ENCODE measurements around the gene CD22. TPM values are rescaled to one million over a fixed set of nuclear protein-coding genes. Genes with fewer than 3 reads are reported as not detected.
"Not testable (repeated sequence)": the region's sequence is repeated elsewhere in the genome, so short reads cannot be mapped to it uniquely, and the experiment has no call there.

Gene CD22
- total RNA-seq, 1 donor from 2014 or later = 1.3 TPM

GRCh38 chr19:35357867-35358573, 29.0 kb downstream of the CD22 start, which contains the start of gene FFAR3:
Gene FFAR3, plus strand, starts transcription at chr19:35358460. Its CDS starts 431 bp downstream, at chr19:35358891.
- DNase-seq (ENCODE audit: low spot score) = peak; percentile 82

- DNase-seq (ENCODE audit: low spot score) = not testable (repeated sequence)
Observed at GRCh38 chr19:35358834-35359233, 29.8 kb downstream of the CD22 start.

DNA sequence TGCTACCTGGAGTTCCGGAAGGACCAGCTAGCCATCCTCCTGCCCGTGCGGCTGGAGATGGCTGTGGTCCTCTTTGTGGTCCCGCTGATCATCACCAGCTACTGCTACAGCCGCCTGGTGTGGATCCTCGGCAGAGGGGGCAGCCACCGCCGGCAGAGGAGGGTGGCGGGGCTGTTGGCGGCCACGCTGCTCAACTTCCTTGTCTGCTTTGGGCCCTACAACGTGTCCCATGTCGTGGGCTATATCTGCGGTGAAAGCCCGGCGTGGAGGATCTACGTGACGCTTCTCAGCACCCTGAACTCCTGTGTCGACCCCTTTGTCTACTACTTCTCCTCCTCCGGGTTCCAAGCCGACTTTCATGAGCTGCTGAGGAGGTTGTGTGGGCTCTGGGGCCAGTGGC, 30.4 kb downstream of the CD22 start:
- DNase-seq (ENCODE audit: low spot score) = peak; percentile 49

DNA sequence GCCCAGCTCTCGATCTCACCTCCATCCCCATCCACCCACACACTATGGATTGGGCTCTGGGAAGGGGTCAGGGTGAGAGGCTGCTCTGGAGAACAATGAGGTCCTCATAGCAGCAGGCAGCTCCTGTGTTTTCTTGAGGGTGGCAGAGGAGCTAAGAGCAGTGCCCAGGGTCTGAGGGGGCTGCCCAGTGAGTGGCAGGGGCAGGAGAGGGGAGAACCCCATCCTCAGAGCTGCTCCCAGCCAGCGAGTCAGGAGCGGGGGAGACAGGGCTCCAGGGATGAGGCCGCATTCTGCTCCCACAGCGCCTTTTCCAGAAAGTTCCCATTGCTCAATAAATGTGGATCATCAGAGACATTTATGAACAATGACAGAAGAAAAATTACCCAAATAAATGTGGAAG, 31.1 kb downstream of the CD22 start:
- not testable (repeated sequence) for DNase-seq (ENCODE audit: low spot score)

- no peak for DNase-seq (ENCODE audit: low spot score)
Observed at GRCh38 chr19:35360880-35361420, 32.0 kb downstream of the CD22 start.

DNA sequence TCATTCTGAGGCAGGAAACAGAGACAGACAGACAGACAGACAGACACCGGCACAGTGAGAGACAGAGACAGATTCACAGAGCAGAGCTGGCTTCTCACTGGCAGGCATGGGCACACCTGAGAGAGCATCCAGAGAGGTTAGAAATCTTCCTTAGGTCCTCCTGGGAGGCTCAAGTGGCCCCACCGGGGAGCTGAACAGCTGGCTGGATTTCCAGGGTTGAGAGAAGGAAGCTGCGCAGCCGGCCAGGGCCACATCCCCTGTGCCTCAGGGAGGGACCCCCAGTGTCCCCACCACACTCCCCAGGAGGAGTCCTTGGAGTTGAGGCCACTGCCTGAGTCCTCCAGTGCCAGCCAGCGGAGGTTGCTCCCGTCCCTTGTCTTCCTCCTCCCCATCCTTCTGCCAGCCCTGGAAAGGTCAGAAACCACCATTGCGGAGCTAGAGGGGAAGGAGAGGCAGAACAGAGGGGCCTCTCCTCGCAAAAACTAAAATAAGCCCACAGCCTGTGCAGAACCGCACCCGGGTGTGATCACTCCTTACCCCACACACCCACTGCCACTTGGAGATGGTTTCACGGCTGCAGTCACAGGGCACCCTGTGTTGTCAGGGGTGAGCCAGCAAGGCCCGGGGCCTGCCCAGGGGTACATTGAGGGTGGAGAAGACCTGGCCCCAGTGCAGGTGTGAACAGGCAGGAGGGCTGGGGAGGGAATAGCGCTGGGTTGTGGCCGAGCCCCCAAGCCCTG, 33.4 kb downstream of the CD22 start:
- DNase-seq (ENCODE audit: low spot score) = peak; percentile 14

GRCh38 chr19:35363001-35363590, 34.1 kb downstream of the CD22 start:
- DNase-seq (ENCODE audit: low spot score) = peak; percentile 24

DNA sequence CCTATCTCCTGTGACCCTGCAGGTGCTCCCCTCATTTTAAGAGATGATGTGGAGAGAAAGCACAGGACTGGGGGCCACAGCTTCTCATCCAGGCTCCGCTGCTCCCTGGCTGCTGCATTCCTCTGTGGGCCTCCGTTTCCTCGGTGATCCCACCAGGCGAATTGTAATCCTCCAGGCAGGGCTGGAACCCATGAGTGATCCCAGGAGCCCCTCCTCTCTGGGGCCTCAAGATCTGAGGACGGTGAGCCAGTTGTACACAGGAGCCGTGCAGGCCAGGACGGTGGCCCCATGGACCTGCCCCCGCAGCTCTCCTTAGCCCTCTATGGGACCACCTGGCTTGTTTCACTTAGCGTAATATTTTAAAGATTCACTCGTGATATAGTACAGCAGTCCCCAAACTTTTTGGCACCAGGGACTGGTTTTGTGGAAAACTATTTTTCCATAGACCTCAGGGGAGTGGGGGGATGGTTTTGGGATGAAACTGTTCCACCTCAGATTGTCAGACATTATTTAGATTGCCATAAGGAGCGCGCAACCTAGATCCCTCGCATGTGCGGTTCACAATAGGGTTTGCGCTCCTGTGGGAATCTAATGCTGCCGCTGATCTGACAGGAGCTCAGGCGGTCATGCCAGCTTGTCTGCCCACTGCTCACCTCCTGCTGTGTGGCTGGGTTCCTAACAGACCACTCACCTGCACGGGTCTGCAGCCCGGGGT, 34.9 kb downstream of the CD22 start:
- DNase-seq (ENCODE audit: low spot score) = peak; percentile 24

DNA sequence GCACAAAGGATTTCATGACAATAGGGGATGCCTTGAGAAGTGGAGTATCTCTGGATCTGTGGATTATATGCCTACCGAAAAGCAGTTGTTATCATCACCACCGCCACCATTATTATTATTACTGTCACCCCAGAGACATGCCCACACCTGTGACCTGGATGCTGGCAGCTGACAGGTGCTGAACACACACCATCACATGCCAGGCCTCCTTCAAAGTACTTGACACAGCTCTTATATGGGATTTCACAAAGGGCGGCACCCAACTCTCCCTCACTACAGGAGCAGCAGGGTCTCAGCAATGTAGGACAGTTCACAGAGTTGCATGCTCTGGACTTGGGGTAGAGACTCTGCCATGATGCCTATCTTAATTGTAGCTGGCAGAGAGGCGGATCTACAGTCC, 36.3 kb downstream of the CD22 start:
- DNase-seq (ENCODE audit: low spot score) = peak; percentile 20

DNA sequence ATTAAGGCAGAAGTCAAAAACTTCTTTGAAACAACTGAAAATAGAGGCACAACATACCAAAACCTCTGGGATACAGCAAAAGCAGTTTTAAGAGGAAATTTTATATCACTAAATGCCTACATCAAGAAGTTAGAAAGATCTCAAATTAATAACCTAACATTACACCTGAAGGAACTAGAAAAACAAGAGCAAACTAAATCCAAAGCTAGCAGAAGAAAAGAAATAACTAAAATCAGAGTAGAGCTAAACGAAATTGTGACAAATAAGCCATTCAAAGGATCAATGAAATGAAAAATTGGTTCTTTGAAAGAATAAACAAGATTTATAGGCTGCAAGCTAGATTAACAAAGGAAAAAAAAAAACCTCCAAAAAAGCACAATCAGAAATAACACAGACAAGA, 39.4 kb downstream of the CD22 start:
- no peak for DNase-seq (ENCODE audit: low spot score)

DNA sequence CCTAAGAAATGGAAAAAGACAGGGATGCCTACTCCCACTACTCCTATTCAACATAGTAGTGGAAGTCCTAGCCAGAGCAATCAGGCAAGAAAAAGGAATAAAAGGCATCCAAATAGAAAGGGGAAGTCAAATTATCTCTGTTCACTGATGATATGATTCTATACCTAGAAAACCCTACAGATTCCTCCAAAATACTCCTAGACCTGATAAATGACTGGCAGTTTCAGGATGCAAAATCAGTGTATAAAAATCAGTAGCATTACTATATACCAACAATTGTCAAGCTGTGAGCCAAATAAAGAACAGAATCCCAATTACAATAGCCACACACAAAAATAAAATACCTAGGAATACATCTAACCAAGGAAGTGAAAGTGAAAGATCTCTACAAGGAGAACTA, 40.5 kb downstream of the CD22 start:
- no peak for DNase-seq (ENCODE audit: low spot score)

- no peak for DNase-seq (ENCODE audit: low spot score)
Observed at GRCh38 chr19:35370722-35371121, 41.7 kb downstream of the CD22 start, which contains the start of gene GPR42. Gene GPR42, plus strand, starts transcription at chr19:35371068. Its CDS starts 292 bp downstream, at chr19:35371360.

DNA sequence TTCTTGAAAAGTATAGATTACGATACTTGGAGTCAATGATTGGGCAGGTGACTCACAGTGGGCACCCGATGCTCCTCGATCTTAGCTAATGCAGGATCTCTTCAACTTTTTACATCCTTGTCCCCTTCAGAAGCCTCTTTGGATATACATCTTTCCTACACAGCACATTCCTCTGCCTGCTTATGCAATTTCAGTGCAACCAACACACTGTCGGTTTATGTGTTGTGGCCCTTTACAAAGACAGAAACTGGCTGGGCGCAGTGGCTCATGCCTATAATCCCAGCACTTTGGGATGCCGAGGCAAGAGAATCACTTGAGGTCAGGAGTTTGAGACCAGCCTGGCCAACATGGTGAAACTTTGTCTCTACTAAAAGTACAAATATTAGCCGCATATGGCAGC, 44.5 kb downstream of the CD22 start:
- peak; percentile 26 for DNase-seq (ENCODE audit: low spot score)

DNA sequence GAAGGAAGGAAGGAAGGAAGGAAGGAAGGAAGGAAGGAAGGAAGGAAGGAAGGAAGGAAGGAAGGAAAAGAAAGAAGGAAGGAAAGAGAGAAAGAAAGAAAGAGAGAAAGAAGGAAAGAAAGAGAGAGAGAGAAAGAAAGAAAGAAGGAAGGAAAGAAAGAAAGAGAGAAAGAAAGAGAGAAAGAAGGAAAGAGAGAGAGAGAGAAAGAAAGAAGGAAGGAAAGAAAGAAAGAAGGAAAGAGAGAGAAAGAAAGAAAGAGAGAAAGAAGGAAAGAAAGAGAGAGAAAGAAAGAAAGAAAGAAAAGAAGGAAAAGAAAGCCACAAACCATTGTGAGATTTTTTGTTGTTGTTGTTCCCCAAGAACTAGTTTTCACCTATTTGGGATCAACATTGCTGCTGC, 45.0 kb downstream of the CD22 start:
- not testable (repeated sequence) for DNase-seq (ENCODE audit: low spot score)

- no peak for DNase-seq (ENCODE audit: low spot score)
Observed at GRCh38 chr19:35375505-35376307, 46.7 kb downstream of the CD22 start.

DNA sequence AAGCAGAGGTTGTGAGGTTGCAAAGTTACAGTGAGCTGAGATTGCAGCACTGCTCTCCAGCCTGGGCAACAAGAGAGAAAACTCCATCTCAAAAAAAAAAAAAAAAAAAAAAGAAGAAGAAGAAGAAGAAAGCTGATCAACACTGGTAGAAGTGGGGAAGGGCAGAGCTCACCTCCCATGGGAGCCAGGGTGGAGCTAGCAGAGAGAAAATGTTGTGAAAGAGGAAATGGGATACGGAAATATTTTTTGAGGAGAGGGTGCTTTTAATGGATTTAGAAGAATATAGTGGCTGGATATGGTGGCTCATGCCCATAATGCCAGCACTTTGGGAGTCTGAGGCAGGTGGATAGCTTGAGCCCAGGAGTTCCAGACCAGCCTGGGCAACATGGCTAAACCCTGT, 48.7 kb downstream of the CD22 start:
- no peak for DNase-seq (ENCODE audit: low spot score)

DNA sequence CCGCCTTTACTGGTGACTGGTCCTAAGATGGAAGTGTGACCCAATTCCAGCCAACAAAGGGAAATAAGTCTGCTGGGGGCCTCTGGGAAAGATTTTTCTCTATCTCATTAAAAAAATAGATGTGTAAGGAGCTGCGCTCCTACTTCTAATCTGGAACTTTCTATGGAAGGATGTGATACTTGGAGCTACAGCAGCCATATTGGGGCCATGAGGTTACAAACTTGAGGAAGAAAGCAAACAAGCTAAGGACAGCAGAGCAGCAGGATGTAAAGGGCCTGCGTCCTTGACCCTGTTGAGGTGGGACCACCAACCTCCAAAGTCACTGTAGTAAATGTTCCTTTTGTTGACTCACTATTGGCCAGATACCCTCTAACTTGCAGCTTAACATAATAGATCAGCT, 49.4 kb downstream of the CD22 start:
- DNase-seq (ENCODE audit: low spot score) = no peak

- not testable (repeated sequence) for DNase-seq (ENCODE audit: low spot score)
Observed at GRCh38 chr19:35379545-35379944, 50.6 kb downstream of the CD22 start.

DNA sequence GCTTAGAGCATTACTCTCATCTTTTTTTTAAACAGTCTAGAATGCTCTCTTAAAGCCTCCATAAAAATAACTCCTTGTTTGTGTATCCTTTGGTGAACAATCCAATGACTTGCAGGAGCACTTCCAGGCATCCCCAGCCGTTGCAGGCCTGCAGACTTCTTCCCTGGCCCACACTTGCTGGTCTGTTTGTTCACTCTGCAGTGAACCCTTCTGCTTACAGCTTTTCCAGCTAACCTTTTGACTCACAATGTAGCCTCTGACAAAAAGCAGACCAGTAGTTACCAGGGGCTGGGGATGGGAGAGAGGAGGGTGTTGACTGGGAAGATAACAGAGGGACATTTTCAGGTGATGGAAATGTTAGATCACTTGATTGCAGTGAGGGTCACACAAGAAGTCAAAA, 51.0 kb downstream of the CD22 start:
- DNase-seq (ENCODE audit: low spot score) = peak; percentile 73

GRCh38 chr19:35380450-35381124, 51.6 kb downstream of the CD22 start:
- DNase-seq (ENCODE audit: low spot score) = peak; percentile 43

Data from mesenteric fat pad (tissue), 1 donor.